MM.1S (cell line): ENCODE measurements around the gene RERE.
"Not testable (repeated sequence)": the region's sequence is repeated elsewhere in the genome, so short reads cannot be mapped to it uniquely, and the experiment has no call there.

ENCODE experiments used
- CTCF ChIP-seq: fragments of 300-600 bp; sonication (generic); IDR thresholded peaks from 2 replicates; pipeline ENCODE4 v1.5.1; 2016; ENCODE audit warnings: antibody characterized with exemption, low read length, mixed read lengths
- EZH2 ChIP-seq: fragments of 300-600 bp; sonication (generic); optimal IDR thresholded peaks from 2 replicates; pipeline ENCODE3; 2017; ENCODE audit warnings: low read depth, mild to moderate bottlenecking, antibody characterized with exemption, low read length, mixed read lengths
- EZH2phosphoT487 ChIP-seq: fragments of 300-600 bp; sonication (generic); IDR thresholded peaks from 2 replicates; pipeline ENCODE4 v1.6.1; 2018; ENCODE audit warnings: antibody characterized with exemption, low read length

- TF ChIP-seq CTCF, EZH2, EZH2phosphoT487: not testable (repeated sequence)
Observed at GRCh38 chr1:8830732-8831131, 13.3 kb upstream of the RERE start.
